ENCODE data around the gene TMEM87B.
"Not testable (repeated sequence)": the region's sequence is repeated elsewhere in the genome, so short reads cannot be mapped to it uniquely, and the experiment has no call there.

Gene TMEM87B

GRCh38 chr2:112032689-112033465 is 22.2 kb upstream of the TMEM87B start:
- DNase-seq, result peak in 14 of 51 donors; percentile 3 to 40 (median 13)

DNA sequence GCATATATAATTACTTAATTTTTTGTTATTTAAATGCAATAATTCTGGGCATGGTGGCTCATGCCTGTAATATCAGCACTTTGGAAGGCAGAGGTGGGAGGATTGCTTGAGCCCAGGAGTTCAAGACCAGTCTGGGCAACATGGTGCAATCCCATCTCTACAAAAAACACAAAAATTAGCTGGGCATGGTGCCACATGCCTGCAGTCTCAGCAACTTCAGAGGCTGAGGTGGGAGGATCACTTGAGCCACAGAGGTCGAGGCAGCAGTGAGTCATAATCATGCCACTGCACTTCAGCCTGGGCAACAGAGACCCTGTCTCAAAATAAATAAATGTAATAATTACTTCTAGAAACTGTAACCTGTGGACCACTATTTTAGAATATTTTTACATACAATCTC is 21.5 kb upstream of the TMEM87B start:
- peak in 1 of 51 donors; percentile 19 for DNase-seq

- DNase-seq, result no peak
These were observed 20.1 kb upstream of the TMEM87B start for GRCh38 chr2:112034924-112035323.

GRCh38 chr2:112035786-112036185 is 19.3 kb upstream of the TMEM87B start:
- DNase-seq, result no peak

- not testable (repeated sequence) for DNase-seq
These were observed 15.5 kb upstream of the TMEM87B start for GRCh38 chr2:112039556-112039955.

GRCh38 chr2:112040066-112040465 is 15.0 kb upstream of the TMEM87B start:
- DNase-seq, result not testable (repeated sequence)

- not testable (repeated sequence) for DNase-seq
These were observed 13.6 kb upstream of the TMEM87B start for GRCh38 chr2:112041460-112041859.

- no peak for DNase-seq
These were observed 9.5 kb upstream of the TMEM87B start for GRCh38 chr2:112045446-112046014.

- DNase-seq, result no peak
These were observed 8.8 kb upstream of the TMEM87B start for GRCh38 chr2:112046231-112046630.

DNA sequence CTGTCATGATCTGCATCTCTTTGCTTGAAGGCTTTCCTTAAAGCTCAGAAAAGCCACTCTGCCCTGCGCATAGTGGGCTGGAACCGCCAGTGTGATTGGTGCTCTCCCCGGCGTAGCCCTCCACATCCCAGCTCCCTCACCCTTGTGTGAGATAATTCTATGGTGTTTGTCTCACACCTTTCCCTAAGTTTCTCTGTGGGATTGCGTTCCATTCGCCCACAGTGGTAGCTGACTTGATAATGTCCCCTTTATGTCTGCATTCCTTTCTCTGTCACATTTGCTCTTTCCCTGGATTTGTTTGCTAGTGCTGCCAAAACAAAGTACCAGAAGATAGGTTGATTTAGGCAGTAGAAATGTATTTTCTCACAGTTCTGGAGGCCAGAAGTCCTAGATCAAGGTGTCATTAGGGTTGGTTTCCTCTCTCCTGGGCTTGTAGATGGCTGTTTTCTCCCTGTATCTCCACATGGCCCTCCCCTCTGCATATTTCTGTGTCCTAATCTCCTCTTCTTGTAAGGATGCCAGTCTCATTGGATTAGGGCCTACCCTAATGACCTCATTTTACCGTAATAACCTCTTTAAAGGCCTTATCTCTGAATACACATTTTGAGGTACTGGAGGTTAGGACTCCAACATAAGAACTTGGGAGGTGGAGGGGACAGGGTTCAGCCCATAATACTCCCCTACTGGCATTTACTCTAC is 7.4 kb upstream of the TMEM87B start:
- no peak for DNase-seq

GRCh38 chr2:112048236-112048592 is 6.9 kb upstream of the TMEM87B start:
- DNase-seq, result no peak

GRCh38 chr2:112048887-112049286 is 6.2 kb upstream of the TMEM87B start:
- peak in 6 of 51 donors; percentile 3 to 64 (median 25) for DNase-seq

- DNase-seq, result no peak
These were observed 4.8 kb upstream of the TMEM87B start for GRCh38 chr2:112050316-112050715.

DNA sequence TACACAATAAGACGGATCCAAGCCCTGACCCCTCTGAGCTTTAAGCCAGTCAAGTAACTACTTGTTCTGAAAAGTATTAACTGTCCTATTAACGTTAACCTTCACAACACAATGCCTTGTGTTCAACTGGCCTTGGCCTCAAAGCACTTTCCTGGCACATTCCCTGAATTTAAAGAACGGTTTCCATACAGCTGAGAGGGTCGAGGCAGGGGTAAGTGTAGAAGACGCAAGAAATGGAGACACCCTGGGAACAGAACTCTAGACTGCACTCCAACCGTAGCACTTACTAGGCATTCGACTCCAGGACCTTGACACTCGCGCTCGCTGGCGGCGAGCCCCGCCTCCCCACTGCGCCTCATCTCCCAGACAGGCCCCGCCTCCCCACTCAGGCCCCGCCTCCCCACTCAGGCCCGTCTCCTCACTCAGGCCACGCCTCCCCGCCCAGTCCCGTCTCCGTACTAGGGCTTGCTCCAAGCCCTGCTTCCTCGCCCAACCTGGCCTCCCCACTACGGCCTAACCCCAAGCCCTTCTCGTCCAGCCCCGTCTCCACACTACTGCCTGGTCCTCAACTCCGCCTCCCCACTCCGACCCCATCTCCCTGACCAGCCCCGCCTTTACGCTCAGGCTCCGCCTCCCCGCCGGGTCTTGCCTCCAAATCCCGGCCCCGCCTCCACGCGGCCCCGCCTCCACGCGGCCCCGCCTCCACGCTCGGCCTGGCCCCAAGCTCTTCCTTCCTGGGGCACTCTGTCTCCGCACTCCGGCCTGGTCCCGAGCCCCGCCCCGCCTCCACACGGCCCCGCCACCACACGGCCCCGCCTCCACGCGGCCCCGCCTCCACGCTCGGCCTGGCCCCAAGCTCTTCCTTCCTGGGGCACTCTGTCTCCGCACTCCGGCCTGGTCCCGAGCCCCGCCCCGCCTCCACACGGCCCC is 887 bp upstream of the TMEM87B start:
- peak; percentile 74 to 99 (median 97) for DNase-seq

GRCh38 chr2:112055730-112056625 is 909 bp downstream of the TMEM87B start:
- DNase-seq, result peak in 30 of 51 donors; percentile 10 to 76 (median 42)

- no peak for DNase-seq
These were observed 1.5 kb downstream of the TMEM87B start for GRCh38 chr2:112056626-112056987.

DNA sequence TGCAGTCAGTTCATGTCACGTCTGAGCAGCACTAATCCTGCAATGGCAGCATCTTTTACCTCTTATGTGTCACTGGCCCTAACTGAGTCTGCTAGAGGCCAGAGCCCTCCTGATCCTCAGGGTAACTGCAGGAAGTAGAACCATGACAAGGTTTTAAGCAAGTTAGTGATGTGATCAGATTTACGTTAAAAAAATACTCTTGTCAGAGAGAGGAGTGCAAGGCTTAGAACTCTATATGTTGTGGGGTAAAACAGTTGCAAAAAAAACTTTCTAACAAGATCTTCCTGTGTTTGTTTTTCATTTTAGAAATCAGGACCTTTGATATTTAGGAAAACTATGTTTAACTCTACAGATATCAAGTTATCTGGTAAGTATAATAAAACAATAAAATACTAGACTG is 4.6 kb downstream of the TMEM87B start:
- no peak for DNase-seq

- no peak for DNase-seq
These were observed 6.2 kb downstream of the TMEM87B start for GRCh38 chr2:112061299-112061698.

DNA sequence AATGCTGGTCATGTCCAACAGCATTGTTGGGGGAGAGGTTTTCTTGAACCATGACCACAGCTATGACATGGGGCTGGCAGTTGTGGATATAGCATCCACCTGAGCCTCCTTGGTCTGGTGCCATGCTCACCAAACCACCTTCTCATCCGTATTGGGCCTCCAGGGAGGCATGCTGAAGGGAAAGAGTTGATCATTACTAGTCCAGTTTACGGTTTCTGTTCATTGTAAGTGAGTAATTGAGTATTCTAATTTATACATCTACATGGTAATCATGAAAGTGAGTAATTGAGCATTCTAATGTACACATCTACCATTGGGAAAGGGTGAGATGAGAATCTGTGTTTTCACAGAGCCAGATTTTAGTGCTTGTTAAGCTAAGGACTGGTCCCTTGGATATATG is 6.8 kb downstream of the TMEM87B start:
- DNase-seq, result no peak

GRCh38 chr2:112062894-112063293 is 7.8 kb downstream of the TMEM87B start:
- DNase-seq, result no peak

DNA sequence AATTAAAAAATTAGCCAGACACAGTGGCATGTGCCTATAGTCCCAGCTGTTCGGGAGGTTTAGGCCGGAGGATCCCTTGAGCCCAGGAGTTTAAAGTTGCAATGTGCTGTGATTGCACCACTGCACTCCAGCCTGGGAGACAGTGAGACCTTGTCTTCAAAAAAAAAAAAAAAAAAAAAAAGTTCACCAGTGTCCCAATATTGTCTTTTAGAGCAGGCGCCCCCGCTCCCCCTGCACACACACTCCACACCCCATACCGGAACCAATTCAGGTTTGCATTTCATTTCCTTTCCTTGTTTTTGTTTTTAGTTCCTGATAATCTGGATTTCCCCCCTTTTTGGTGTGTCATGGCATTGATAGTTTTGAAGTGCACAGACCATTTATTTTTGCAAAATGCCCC is 10.4 kb downstream of the TMEM87B start:
- DNase-seq, result no peak

Data from hypothalamus (tissue), 51 donors.